ENCODE results near the gene RBBP9.
"Not testable (repeated sequence)": the region's sequence is repeated elsewhere in the genome, so short reads cannot be mapped to it uniquely, and the experiment has no call there.

Gene RBBP9

DNA sequence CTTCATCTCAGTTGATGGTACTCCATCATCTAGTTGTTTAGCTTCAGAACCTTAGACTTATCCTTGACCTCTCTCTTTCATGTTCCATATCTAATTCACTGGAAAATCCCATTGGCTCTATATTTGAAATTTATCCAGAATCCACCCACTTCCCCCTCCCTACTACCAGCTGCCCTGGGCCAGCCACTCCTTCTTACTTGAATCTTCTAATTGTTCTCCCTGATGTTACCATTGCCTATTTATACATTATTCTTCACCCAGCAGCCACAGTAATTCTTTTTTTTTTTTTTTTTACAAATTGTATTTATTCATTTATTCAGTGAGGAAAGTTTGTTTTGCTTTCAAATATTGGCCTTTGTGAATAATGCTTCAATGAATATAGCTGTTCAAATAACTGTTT lies 18.9 kb upstream of the RBBP9 start:
- TF ChIP-seq POLR2A (IDR thresholded peaks at IDR 0.05; ENCODE audit: low read depth, low read length): no peak
- FAIRE-seq (no peak), DNase-seq (ENCODE audit: insufficient read length, low spot score) (no peak)

DNA sequence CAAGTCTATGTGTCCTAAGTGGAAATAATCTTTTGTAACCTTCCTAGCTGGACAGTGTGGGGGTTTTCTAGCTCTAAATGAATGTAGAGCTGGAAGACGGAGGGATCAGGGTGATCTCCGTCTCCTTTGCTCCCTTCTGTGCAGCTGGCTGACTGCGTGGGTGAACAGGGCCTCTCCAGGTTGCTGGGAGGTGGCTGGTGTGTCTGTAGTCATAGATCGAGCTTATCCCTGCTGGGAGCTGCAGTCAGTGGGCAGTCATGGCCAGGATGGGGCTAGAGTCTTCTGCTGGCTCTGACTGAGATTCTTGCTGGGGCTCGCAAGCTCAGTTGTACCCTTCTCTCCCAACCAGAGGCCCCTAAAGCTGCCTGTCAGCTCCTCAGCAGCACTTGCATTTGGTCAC lies 17.1 kb upstream of the RBBP9 start:
- FAIRE-seq (no peak), DNase-seq (ENCODE audit: insufficient read length, low spot score) (no peak)
- TF ChIP-seq POLR2A (IDR thresholded peaks at IDR 0.05; ENCODE audit: low read depth, low read length): no peak

DNA sequence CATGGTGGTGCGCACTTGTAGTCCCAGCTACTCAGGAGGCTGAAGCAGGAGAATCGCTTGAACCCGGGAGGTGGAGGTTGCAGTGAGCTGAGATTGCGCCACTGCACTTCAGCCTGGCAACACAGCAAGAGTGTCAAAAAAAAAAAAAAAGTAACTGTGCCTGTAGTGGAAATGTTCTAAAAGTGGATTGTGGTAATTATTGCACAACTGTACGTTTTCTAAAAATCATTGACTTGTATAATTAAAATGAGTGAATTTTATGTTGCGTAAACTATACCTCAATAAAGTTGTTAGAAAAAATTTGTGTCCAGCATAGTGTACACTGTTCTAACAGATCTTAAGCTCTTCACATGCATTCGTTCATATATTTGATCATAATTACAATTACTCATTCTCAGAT lies 16.2 kb upstream of the RBBP9 start:
- no peak for DNase-seq (ENCODE audit: insufficient read length, low spot score)
- no peak for FAIRE-seq
- TF ChIP-seq POLR2A (IDR thresholded peaks at IDR 0.05; ENCODE audit: low read depth, low read length): no peak

DNA sequence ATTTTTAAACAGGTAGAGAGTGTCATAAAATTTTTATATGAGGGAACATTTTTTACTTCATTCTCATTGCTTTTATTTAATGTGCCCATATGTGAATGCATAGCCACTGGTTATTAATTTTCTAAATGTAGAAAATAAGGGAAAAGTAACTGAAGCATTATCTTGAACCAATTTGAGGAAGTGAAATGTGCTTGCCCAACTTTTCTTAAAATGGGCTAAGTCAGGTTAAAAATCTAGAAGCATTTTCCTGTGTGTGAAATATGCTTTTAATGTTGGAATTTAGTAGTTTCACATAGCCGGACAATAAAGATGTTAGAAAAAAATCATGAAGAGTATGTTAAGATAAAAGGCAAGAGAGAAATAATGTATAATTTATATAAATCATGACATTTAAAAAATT lies 14.5 kb upstream of the RBBP9 start:
- no peak for FAIRE-seq
- no peak for DNase-seq (ENCODE audit: insufficient read length, low spot score)
- no peak for TF ChIP-seq POLR2A (IDR thresholded peaks at IDR 0.05; ENCODE audit: low read depth, low read length)

DNA sequence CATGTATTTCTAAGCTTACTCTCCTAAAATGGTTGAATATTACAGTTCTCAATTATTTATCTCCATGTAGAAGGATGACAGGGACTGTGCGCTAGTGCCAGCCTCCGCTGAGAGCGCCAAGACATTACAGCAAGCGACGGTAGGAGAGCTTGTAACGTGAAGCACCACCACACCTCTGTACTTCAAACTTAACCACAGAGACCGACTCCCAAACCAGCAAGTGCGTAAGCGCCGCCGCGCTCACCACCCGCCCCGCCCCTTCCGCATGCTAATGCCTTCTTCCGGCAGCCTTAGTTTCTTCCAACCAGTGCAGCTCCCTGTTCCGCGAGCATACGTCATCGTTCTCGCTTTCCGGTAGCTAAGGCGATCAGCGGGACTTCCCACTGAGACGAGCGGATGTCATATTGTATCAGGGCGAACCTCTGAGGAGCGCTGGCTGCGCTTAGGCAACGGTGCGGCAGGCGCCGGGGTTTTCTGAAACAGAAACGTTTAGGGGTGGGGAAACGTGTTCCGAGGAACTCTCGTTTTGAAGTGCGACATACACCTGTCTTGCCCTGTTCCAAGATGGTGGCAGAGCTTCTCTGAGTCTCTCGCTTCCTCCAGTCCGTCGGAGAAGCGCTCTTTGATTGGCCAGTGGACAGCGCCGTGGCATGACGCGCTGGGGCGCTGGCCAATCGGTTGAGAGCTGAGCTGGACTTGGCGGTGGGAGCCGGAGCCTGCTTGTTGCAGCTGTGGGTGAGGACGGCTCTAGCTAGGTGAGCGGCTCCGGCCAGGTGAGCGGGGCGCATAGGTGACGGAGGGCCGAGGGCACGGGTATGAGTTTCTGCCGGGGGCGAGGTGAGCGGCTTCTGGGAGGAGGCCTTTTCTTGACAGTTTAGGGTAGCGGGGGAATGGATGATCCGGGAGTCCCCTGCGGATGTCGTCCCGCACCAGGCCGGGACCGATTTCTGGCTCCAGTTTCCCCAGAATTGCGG lies 10.5 kb upstream of the RBBP9 start, which contains the start of gene SEC23B:
SEC23B (plus strand) TSS at position 723 of the 974 bp plus-strand sequence. CDS start 2,896 bp downstream, outside the sequence.
- peak; percentile 81 for FAIRE-seq
- peak; percentile 86 for DNase-seq (ENCODE audit: insufficient read length, low spot score)
- peak; percentile 79 for TF ChIP-seq POLR2A (IDR thresholded peaks at IDR 0.05; ENCODE audit: low read depth, low read length)

DNA sequence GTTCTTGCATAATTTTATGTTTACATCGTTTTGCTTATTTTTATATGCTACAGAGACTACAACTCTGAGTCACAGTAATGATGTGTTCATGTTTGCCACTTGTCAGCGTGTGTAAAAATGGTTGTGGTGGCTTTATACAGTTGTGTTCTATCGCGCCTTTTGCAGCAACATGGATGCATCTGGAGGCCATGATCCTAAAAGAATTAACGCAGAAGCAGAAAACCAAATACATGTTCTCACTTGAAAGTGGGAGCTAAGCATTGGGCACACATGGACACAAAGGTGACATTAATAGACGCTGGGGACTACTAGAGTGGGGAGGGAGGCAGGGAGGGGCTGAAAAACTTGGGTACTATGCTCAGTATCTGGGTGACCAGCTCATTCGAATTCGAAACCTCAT lies 9.7 kb upstream of the RBBP9 start:
- no peak for FAIRE-seq
- TF ChIP-seq POLR2A (IDR thresholded peaks at IDR 0.05; ENCODE audit: low read depth, low read length): no peak
- no peak for DNase-seq (ENCODE audit: insufficient read length, low spot score)

DNA sequence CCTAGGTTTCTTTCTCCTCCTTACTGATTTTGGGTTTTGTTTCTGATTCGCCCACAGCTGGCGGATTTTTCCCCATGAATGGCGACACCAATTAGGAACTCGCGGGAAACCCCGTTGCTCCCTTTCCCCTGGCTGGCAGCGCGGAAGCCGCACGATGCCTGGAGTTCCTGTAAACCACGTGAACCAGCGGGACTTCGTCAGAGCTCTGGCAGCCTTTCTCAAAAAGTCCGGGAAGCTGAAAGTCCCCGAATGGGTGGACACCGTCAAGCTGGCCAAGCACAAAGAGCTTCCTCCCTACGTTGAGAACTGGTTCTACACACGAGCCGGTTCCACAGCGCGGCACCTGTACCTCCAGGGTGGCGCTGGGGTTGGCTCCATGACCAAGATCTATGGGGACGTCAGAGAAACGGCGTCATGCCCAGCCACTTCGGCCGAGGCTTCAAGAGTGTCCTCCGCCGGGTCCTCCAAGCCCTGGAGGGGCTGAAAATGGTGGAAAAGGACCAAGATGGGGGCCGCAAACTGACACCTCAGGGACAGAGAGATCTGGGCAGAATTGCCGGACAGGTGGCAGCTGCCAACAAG lies 7.5 kb upstream of the RBBP9 start:
- FAIRE-seq (no peak), DNase-seq (ENCODE audit: insufficient read length, low spot score) (no peak)
- TF ChIP-seq POLR2A (IDR thresholded peaks at IDR 0.05; ENCODE audit: low read depth, low read length): no peak

DNA sequence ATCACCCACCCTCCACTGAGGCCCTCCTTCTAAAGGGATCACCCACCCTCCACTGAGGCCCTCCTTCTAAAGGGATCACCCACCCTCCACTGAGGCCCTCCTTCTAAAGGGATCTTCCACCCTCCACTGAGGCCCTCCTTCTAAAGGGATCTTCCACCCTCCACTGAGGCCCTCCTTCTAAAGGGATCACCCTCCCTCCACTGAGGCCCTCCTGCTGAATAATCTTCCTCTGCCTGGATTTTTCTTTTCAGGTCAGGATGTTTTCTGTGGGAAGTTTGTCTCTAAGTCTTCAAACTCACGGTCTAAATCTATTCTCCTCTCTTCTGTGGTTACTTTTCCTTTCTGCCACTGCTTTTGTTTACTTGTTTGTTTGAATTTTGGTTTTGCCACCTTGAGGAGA lies 4.6 kb upstream of the RBBP9 start:
- not testable (repeated sequence) for FAIRE-seq; DNase-seq (ENCODE audit: insufficient read length, low spot score)

DNA sequence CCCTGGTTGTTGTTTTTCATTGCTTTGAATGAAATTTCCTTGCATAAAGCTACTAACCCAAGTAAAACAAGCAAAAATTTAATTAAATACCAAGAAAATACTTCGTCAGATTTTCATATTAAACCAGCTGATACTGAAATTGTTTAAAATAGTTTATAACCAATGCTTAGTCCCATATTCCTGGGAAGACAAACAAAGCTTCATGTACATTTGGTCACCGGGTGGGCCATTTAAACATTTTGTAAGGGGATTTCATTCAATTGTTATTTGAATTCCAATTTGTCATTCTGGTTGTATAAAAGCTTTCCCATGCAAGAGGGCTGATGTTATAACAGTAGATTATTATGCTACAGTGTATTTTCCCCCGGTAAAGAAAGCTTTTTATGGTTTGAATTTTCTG lies 578 bp upstream of the RBBP9 start:
- DNase-seq (ENCODE audit: insufficient read length, low spot score) (no peak), FAIRE-seq (no peak)
- no peak for TF ChIP-seq POLR2A (IDR thresholded peaks at IDR 0.05; ENCODE audit: low read depth, low read length)

DNA sequence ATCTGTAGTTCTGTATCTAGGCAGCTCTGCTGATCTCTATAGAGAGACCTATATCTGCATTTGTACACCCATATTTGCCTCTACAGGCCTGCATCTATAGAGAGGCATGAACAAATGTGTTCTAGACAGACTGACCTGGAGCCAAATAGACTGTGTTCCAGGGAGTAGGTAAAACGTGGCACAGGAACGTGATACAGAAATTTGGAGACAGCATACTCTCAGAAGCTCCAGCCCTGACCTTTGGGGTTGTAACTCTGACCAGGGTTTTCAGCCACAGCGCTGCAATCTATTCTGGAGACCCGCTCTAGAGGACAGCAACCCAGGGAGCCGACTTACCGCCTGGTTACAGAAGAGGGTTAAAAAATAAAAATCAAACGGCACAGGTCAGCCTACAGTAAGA lies 983 bp downstream of the RBBP9 start:
- no peak for DNase-seq (ENCODE audit: insufficient read length, low spot score)

DNA sequence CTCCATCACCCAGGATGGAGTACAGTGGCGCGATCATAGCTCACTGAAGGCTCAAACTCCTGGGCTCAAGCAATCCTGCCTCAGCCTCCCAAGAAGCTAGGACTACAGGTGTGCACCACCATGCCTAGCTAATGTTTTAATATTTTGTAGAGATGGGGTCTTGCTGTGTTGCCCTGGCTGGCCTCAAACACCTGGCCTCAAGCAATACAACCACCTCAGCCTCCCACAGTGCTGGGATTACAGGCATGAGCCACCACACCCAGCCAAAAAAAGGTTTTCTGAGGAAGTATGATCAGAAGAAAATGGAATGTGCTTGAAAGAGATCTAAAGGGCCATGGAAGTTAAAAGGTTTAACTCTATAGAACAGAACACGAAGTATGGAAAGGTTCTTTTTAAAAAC lies 8.7 kb downstream of the RBBP9 start:
- FAIRE-seq: no peak

More for the DNA sequence above, 983 bp downstream of the RBBP9 start:
- no peak for TF ChIP-seq POLR2A (IDR thresholded peaks at IDR 0.05; ENCODE audit: low read depth, low read length)
- no peak for FAIRE-seq

DNA sequence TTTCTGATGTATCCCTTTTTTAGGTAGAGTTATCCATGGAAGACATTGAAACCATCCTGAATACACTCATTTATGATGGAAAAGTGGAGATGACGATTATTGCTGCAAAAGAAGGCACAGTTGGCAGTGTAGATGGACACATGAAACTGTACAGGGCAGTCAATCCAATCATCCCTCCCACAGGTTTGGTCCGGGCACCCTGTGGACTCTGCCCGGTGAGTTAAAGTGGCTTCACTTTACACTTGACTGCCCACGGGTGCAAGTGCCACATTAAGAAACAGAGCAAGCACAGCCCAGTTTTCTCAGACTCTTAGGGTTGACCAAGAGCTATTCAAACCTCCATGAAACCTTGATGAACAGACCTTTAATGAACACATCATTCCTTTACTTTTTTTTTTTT lies 15.4 kb downstream of the RBBP9 start:
- FAIRE-seq (no peak), DNase-seq (ENCODE audit: insufficient read length, low spot score) (no peak)
- TF ChIP-seq POLR2A (IDR thresholded peaks at IDR 0.05; ENCODE audit: low read depth, low read length): no peak

More for the DNA sequence above, 8.7 kb downstream of the RBBP9 start:
- DNase-seq (ENCODE audit: insufficient read length, low spot score): no peak
- TF ChIP-seq POLR2A (IDR thresholded peaks at IDR 0.05; ENCODE audit: low read depth, low read length): no peak

DNA sequence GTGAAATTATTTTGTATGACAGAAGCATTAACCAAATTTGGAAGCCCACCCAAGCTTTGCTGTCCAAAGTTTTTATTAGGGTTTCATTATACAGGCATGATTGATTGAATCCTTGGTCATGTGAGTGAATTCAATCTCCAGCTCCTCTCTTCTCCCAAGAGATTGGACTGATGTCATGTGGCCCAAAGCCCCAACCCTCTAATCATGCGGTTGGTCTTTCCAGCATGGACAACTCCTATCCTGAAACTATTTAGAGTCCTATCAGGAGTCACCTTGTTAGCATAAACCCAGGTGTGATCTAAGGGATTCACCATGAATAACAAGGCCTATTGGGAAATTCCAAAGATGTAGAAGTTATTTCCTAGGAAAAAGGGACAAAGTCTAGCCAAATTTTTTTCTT lies 19.2 kb downstream of the RBBP9 start:
- DNase-seq (ENCODE audit: insufficient read length, low spot score): no peak
- TF ChIP-seq POLR2A (IDR thresholded peaks at IDR 0.05; ENCODE audit: low read depth, low read length): no peak
- no peak for FAIRE-seq

DNA sequence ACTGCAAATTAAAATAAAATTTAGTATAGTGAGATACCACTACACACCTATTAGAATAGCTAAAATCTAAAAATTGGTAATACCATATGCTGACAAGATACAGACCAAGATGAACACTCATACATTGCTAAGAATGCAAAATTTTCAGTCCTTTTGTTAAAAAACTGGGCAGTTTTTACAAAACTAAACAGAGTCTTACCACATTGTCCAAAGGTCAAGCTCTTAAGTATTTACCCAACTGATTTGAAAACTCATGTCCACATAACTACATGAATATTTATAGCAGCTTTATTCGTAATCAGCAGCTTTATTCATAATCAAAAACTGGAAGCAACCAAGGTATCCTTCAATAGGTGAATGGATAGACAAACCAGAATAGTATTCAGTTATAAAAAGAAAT lies 19.8 kb downstream of the RBBP9 start:
- DNase-seq (ENCODE audit: insufficient read length, low spot score) (no peak), FAIRE-seq (no peak)

More for the DNA sequence above, 19.8 kb downstream of the RBBP9 start:
- TF ChIP-seq POLR2A (IDR thresholded peaks at IDR 0.05; ENCODE audit: low read depth, low read length): no peak
